ENCODE results near the gene FBXL15. TPM values are rescaled to one million over a fixed set of nuclear protein-coding genes. Genes with fewer than 3 reads are reported as not detected.

Gene FBXL15
- polyA plus RNA-seq, 1 donor (not counting 4 experiments of a cell fraction or from before 2014, with no cell fraction given) = 3.1 TPM

DNA sequence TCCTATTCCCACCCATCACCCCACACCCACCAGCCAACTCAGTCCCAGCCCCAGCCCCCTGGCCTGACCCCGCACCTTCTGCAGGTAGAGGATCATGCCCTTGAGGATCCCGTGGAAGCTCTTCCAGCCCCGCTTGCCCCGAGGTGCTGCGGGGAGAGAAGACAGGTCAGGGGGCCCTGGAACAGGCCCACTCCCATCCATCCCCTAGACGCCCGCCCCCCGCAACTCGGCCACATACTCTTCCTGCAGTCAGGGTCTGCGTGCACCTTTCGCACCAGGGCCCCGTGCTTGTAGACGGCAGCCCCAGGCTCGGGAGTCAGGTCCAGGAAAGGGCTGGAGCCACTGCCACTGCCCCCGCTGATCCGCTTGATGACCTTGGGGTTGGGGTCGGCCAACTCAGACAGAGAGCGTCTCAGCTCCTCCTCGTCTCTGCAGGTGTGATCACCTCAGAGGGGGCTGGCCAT lies 15.5 kb upstream of the FBXL15 start:
- no peak overlapping the region for H3K9ac ChIP-seq (ENCODE audit: control insufficient read depth, extremely low read depth, insufficient read depth, low read length)
- H3K9me3 ChIP-seq (ENCODE audit: control insufficient read depth, low read depth, low read length) = no peaks in the 10 kb centered on the region
- peaks cover 26% of the 10 kb centered on the region for H3K4me1 ChIP-seq (ENCODE audit: control insufficient read depth, extremely low read depth, insufficient read depth, low read length)
- dilution Hi-C loops (cut with MboI; ENCODE audit: extremely low pct_ligation_motif_present, low sequenced_read_pairs) = no loop called here
- H3K36me3 ChIP-seq (ENCODE audit: control insufficient read depth in 2 of 2, extremely low read depth in 1 of 2, insufficient read depth in 2 of 2, low read length in 2 of 2) = peaks cover 5 to 14% of the 10 kb centered on the region in 2 experiments
- H3K4me2 ChIP-seq (ENCODE audit: control insufficient read depth, extremely low read depth, insufficient read depth, low read depth, low read length) = no peak overlapping the region
- no peak overlapping the region for H2AFZ ChIP-seq (ENCODE audit: control insufficient read depth, low read length)
- no peak overlapping the region for H3K4me3 ChIP-seq (ENCODE audit: control insufficient read depth in 2 of 3, extremely low read depth in 1 of 3, insufficient read depth in 2 of 3, low read depth in 1 of 3, low read length in 3 of 3)
- H3K27me3 ChIP-seq (ENCODE audit: control insufficient read depth, extremely low read depth, insufficient read depth, low read length) = peaks cover 28% of the 10 kb centered on the region
- H3K79me2 ChIP-seq (ENCODE audit: control insufficient read depth, insufficient read depth, low read length) = no peaks in the 10 kb centered on the region
- no peaks in the 10 kb centered on the region for H3K9me1 ChIP-seq (ENCODE audit: control insufficient read depth, extremely low read depth, insufficient read depth, low read length)
- FAIRE-seq = no peak
- TF ChIP-seq, protein P1, sequence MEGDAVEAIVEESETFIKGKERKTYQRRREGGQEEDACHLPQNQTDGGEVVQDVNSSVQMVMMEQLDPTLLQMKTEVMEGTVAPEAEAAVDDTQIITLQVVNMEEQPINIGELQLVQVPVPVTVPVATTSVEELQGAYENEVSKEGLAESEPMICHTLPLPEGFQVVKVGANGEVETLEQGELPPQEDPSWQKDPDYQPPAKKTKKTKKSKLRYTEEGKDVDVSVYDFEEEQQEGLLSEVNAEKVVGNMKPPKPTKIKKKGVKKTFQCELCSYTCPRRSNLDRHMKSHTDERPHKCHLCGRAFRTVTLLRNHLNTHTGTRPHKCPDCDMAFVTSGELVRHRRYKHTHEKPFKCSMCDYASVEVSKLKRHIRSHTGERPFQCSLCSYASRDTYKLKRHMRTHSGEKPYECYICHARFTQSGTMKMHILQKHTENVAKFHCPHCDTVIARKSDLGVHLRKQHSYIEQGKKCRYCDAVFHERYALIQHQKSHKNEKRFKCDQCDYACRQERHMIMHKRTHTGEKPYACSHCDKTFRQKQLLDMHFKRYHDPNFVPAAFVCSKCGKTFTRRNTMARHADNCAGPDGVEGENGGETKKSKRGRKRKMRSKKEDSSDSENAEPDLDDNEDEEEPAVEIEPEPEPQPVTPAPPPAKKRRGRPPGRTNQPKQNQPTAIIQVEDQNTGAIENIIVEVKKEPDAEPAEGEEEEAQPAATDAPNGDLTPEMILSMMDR (optimal IDR thresholded peaks at IDR 0.05 in 1 of 3, IDR thresholded peaks at IDR 0.05 in 1 of 3, conservative IDR thresholded peaks at IDR 0.05 in 1 of 3; ENCODE audit: extremely low read depth in 1 of 3, insufficient read depth in 2 of 3, low read length in 3 of 3) = no peak
- TF ChIP-seq EZH2 (IDR thresholded peaks at IDR 0.05; ENCODE audit: low read length) = no peak
- no peak for DNase-seq (ENCODE audit: low read depth, low spot score)
- H4K20me1 ChIP-seq (ENCODE audit: control insufficient read depth, extremely low read depth, insufficient read depth, low read length) = peaks cover 3% of the 10 kb centered on the region
- no peak overlapping the region for H3K27ac ChIP-seq (ENCODE audit: control insufficient read depth, insufficient read depth, low read length)

DNA sequence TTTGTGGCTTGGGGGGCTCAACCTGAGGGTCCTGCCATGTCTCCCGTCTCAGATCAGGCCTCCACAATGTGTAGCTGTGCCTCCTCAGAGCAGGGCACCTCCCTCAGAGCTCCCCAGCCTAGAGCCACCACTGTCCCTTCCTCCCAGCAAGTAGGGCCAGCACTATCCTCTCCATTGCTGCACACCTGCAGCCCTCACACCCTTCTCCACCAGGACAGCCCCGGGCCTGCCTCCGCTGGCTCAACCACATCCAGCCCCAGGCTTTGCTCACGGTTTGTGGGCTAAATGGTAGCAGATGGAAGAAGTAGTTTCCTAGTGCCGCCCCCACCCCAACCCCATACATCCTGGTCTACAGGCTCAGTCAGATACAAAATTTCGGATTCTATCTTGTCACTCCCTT lies 15.0 kb upstream of the FBXL15 start:
- dilution Hi-C loops (cut with MboI; ENCODE audit: extremely low pct_ligation_motif_present, low sequenced_read_pairs) = no loop called here
- Histone ChIP-seq H3K4me2 (ENCODE audit: control insufficient read depth, extremely low read depth, insufficient read depth, low read depth, low read length) (no peak overlapping the region), H3K9me1 (ENCODE audit: control insufficient read depth, extremely low read depth, insufficient read depth, low read length) (no peaks in the 10 kb centered on the region), H3K36me3 (ENCODE audit: control insufficient read depth in 2 of 2, extremely low read depth in 1 of 2, insufficient read depth in 2 of 2, low read length in 2 of 2) (peaks cover under 1 to 13% of the 10 kb centered on the region in 2 experiments), H3K79me2 (ENCODE audit: control insufficient read depth, insufficient read depth, low read length) (no peaks in the 10 kb centered on the region), H3K27ac (ENCODE audit: control insufficient read depth, insufficient read depth, low read length) (no peak overlapping the region), H3K27me3 (ENCODE audit: control insufficient read depth, extremely low read depth, insufficient read depth, low read length) (peaks cover 33% of the 10 kb centered on the region), H3K9me3 (ENCODE audit: control insufficient read depth, low read depth, low read length) (no peaks in the 10 kb centered on the region), H3K4me1 (ENCODE audit: control insufficient read depth, extremely low read depth, insufficient read depth, low read length) (peaks cover 26% of the 10 kb centered on the region), H4K20me1 (ENCODE audit: control insufficient read depth, extremely low read depth, insufficient read depth, low read length) (peaks cover 3% of the 10 kb centered on the region), H2AFZ (ENCODE audit: control insufficient read depth, low read length) (no peak overlapping the region), H3K4me3 (ENCODE audit: control insufficient read depth in 2 of 3, extremely low read depth in 1 of 3, insufficient read depth in 2 of 3, low read depth in 1 of 3, low read length in 3 of 3) (no peak overlapping the region), H3K9ac (ENCODE audit: control insufficient read depth, extremely low read depth, insufficient read depth, low read length) (no peak overlapping the region)
- FAIRE-seq (no peak), DNase-seq (ENCODE audit: low read depth, low spot score) (no peak)
- TF ChIP-seq, protein P1 (optimal IDR thresholded peaks at IDR 0.05 in 1 of 3, IDR thresholded peaks at IDR 0.05 in 1 of 3, conservative IDR thresholded peaks at IDR 0.05 in 1 of 3; ENCODE audit: extremely low read depth in 1 of 3, insufficient read depth in 2 of 3, low read length in 3 of 3) = no peak
- no peak for TF ChIP-seq EZH2 (IDR thresholded peaks at IDR 0.05; ENCODE audit: low read length)

Measured in keratinocyte (primary cell).